CD4-positive, alpha-beta T cell (primary cell): ENCODE data around the gene ORC3. TPM values are rescaled to one million over a fixed set of nuclear protein-coding genes. Genes with fewer than 3 reads are reported as not detected.

Experiments used
- ATAC-seq: fragments of 200-7000 bp; cut with Tn5 transposase; one replicate; pipeline ENCODE4 v1.10.0; 2022; ENCODE audit warnings: mild to moderate bottlenecking; ENCODE audit not compliant: poor library complexity
- CTCF ChIA-PET: fragments of 350-600 bp; sonication (Branson Sonifier 250); formaldehyde crosslinking; loops from one replicate; lab custom pipeline; 2021; ENCODE audit warnings: antibody characterized with exemption, inconsistent platforms; lab: Charles Lee
- POLR2A ChIA-PET: fragments of 350-600 bp; sonication (Branson Sonifier 250); formaldehyde crosslinking; loops from one replicate; lab custom pipeline; 2021; ENCODE audit warnings: antibody characterized with exemption, inconsistent platforms; lab: Charles Lee
- DNase-seq, 14 experiments: peaks; one replicate each; pipeline ENCODE4 v3.0.0-alpha.2; 2013 to 2020; ENCODE audit warnings: mixed read lengths in 2 of 14
- H3K27ac ChIP-seq, 2 donors: one replicate each; pipeline versions ENCODE4 v1.5.1 to v1.7.0; 2013; ENCODE audit warnings: low read length in 2 of 2, low read depth in 1 of 2, mild to moderate bottlenecking in 1 of 2
- H3K27me3 ChIP-seq, 2 experiments: 1 replicate in 1 of 2; 2 replicates in 1 of 2; pipeline versions ENCODE4 v1.6.1 to v1.7.0; 2013; ENCODE audit warnings: low read length in 2 of 2, control low read depth in 1 of 2, mild to moderate bottlenecking in 1 of 2, moderate library complexity in 1 of 2; ENCODE audit not compliant: insufficient read depth in 2 of 2, control insufficient read depth in 1 of 2
- H3K36me3 ChIP-seq: one replicate; pipeline ENCODE4 v1.6.1; 2013; ENCODE audit warnings: low read length, control low read depth; ENCODE audit not compliant: insufficient read depth
- H3K4me1 ChIP-seq: one replicate; pipeline ENCODE4 v1.6.1; 2013; ENCODE audit warnings: low read length, control low read depth; ENCODE audit not compliant: insufficient read depth
- H3K4me3 ChIP-seq: one replicate; pipeline ENCODE4 v1.5.1; 2013; ENCODE audit warnings: mild to moderate bottlenecking, low read length, moderate library complexity
- H3K9me3 ChIP-seq, 2 experiments: 1 replicate in 1 of 2; 2 replicates in 1 of 2; pipeline versions ENCODE4 v1.6.1 to v1.7.0; 2013; ENCODE audit warnings: low read length in 2 of 2, mild to moderate bottlenecking in 2 of 2, control low read depth in 1 of 2, moderate library complexity in 1 of 2; ENCODE audit not compliant: control insufficient read depth in 1 of 2, insufficient read depth in 1 of 2
- H3K27ac Mint-ChIP-seq: one replicate; pipeline ENCODE4 v1.8.0; 2020; ENCODE audit warnings: mixed read lengths
- H3K27me3 Mint-ChIP-seq: one replicate; pipeline ENCODE4 v1.8.0; 2021; ENCODE audit warnings: mixed read lengths
- H3K36me3 Mint-ChIP-seq: one replicate; pipeline ENCODE4 v1.8.0; 2021; ENCODE audit warnings: low read depth, mixed read lengths
- H3K4me1 Mint-ChIP-seq: one replicate; pipeline ENCODE4 v1.8.0; 2021; ENCODE audit warnings: low read depth, mixed read lengths
- H3K4me3 Mint-ChIP-seq: one replicate; pipeline ENCODE4 v1.8.0; 2020; ENCODE audit warnings: mild to moderate bottlenecking, mixed read lengths
- H3K9me3 Mint-ChIP-seq: one replicate; pipeline ENCODE4 v1.8.0; 2020; ENCODE audit warnings: mixed read lengths
- CTCF ChIP-seq: fragments of 200-600 bp; IDR thresholded peaks from one replicate; pipeline ENCODE4 v1.8.0; 2022; ENCODE audit warnings: antibody characterized with exemption, mild to moderate bottlenecking
- intact Hi-C, 2 experiments: fragments of 100-400 bp; cut with DNase I in 1 of 2; cut with micrococcal nuclease in 1 of 2; formaldehyde crosslinking; loops; one replicate each; pipeline versions ENCODE4 v1.15.1 to v1.9.0; 2023 to 2025; cut with DNase I, micrococcal nuclease
- total RNA-seq, 174 experiments: library from RNA in 2 of 174; stranded (reverse) in 2 of 174; gene quantifications; one replicate each; pipeline ENCODE4 v1.2.3 and lab custom pipeline; 2021 to 2026

The ORC3 gene
- total RNA-seq, 2 experiments from 2014 or later = 12.1 to 12.9 TPM

- POLR2A ChIA-PET = no interaction called here
Observed at GRCh38 chr6:87628424-87628823, 38.5 kb downstream of the ORC3 start.

GRCh38 chr6:87628881-87629280 is 38.9 kb downstream of the ORC3 start:
- no peak for TF ChIP-seq CTCF
- no peaks in the 10 kb centered on the region for H3K4me1 ChIP-seq
- peaks cover 70% of the 10 kb centered on the region for H3K36me3 Mint-ChIP-seq
- no peaks in the 10 kb centered on the region for H3K9me3 ChIP-seq
- DNase-seq = no peak
- no peaks in the 10 kb centered on the region for H3K27me3 ChIP-seq
- no peak overlapping the region for H3K27ac ChIP-seq
- no peaks in the 10 kb centered on the region for H3K4me1 Mint-ChIP-seq
- H3K27ac Mint-ChIP-seq = no peak overlapping the region
- H3K9me3 Mint-ChIP-seq = no peaks in the 10 kb centered on the region
- H3K4me3 Mint-ChIP-seq = no peak overlapping the region
- intact Hi-C loops = no loop called here
- no peaks in the 10 kb centered on the region for H3K27me3 Mint-ChIP-seq
- no peak for ATAC-seq
- peaks cover 11% of the 10 kb centered on the region for H3K36me3 ChIP-seq
- ChIA-PET CTCF (no interaction called here), POLR2A (no interaction called here)
- H3K4me3 ChIP-seq = no peak overlapping the region

More at GRCh38 chr6:87628424-87628823, 38.5 kb downstream of the ORC3 start:
- H3K27me3 Mint-ChIP-seq = no peaks in the 10 kb centered on the region
- Histone ChIP-seq H3K27me3 (no peaks in the 10 kb centered on the region), H3K27ac (no peak overlapping the region), H3K4me3 (no peak overlapping the region), H3K4me1 (no peaks in the 10 kb centered on the region), H3K9me3 (no peaks in the 10 kb centered on the region), H3K36me3 (peaks cover 12% of the 10 kb centered on the region)
- CTCF ChIA-PET = no interaction called here
- H3K4me3 Mint-ChIP-seq = no peak overlapping the region
- H3K4me1 Mint-ChIP-seq = no peaks in the 10 kb centered on the region
- intact Hi-C loops = no loop called here
- DNase-seq = no peak
- peaks cover 70% of the 10 kb centered on the region for H3K36me3 Mint-ChIP-seq
- H3K27ac Mint-ChIP-seq = no peak overlapping the region
- no peak for ATAC-seq
- no peaks in the 10 kb centered on the region for H3K9me3 Mint-ChIP-seq
- no peak for TF ChIP-seq CTCF

- Mint-ChIP-seq H3K27ac (no peak overlapping the region), H3K9me3 (no peaks in the 10 kb centered on the region), H3K4me3 (no peak overlapping the region), H3K27me3 (no peaks in the 10 kb centered on the region), H3K36me3 (peaks cover 66% of the 10 kb centered on the region), H3K4me1 (no peaks in the 10 kb centered on the region)
- no peaks in the 10 kb centered on the region for H3K27me3 ChIP-seq
- no peaks in the 10 kb centered on the region for H3K9me3 ChIP-seq
- H3K36me3 ChIP-seq = peaks cover 11% of the 10 kb centered on the region
- DNase-seq = no peak
- no peak overlapping the region for H3K4me3 ChIP-seq
- no peak for ATAC-seq
- no peak overlapping the region for H3K27ac ChIP-seq
- ChIA-PET POLR2A (no interaction called here), CTCF (no interaction called here)
- no peaks in the 10 kb centered on the region for H3K4me1 ChIP-seq
- intact Hi-C loops = no loop called here
- TF ChIP-seq CTCF = no peak
Observed at GRCh38 chr6:87630746-87631145, 40.8 kb downstream of the ORC3 start.
